ENCODE results near the gene EMILIN1. TPM values are rescaled to one million over a fixed set of nuclear protein-coding genes. Genes with fewer than 3 reads are reported as not detected.

The EMILIN1 gene
- total RNA-seq, 1 donor from 2014 or later = 1.6 TPM

- H3K4me3 ChIP-seq (ENCODE audit: low read depth, low read length) = no peak overlapping the region
- TF ChIP-seq CTCF (IDR thresholded peaks at IDR 0.05; ENCODE audit: insufficient read depth, low read length, severe bottlenecking) = no peak
- H3K27me3 ChIP-seq (ENCODE audit: control insufficient read depth, insufficient read depth, low read length) = no peaks in the 10 kb centered on the region
- H3K36me3 ChIP-seq (ENCODE audit: control insufficient read depth, insufficient read depth, low read length) = peaks cover 43% of the 10 kb centered on the region
- DNase-seq (ENCODE audit: low read depth) = no peak
- FAIRE-seq = no peak
These were observed 39.6 kb upstream of the EMILIN1 start for GRCh38 chr2:27038631-27039339.

GRCh38 chr2:27039426-27039825 is 39.0 kb upstream of the EMILIN1 start:
- DNase-seq (ENCODE audit: low read depth) (no peak), FAIRE-seq (no peak)
- no peak for TF ChIP-seq CTCF (IDR thresholded peaks at IDR 0.05; ENCODE audit: insufficient read depth, low read length, severe bottlenecking)
- no peaks in the 10 kb centered on the region for H3K27me3 ChIP-seq (ENCODE audit: control insufficient read depth, insufficient read depth, low read length)
- no peak overlapping the region for H3K4me3 ChIP-seq (ENCODE audit: low read depth, low read length)
- peaks cover 43% of the 10 kb centered on the region for H3K36me3 ChIP-seq (ENCODE audit: control insufficient read depth, insufficient read depth, low read length)

GRCh38 chr2:27039871-27040270 is 38.5 kb upstream of the EMILIN1 start:
- TF ChIP-seq CTCF (IDR thresholded peaks at IDR 0.05; ENCODE audit: insufficient read depth, low read length, severe bottlenecking) = no peak
- no peak for FAIRE-seq

GRCh38 chr2:27040282-27040681 is 38.1 kb upstream of the EMILIN1 start:
- Histone ChIP-seq H3K27me3 (ENCODE audit: control insufficient read depth, insufficient read depth, low read length) (no peaks in the 10 kb centered on the region), H3K4me3 (ENCODE audit: low read depth, low read length) (no peak overlapping the region), H3K36me3 (ENCODE audit: control insufficient read depth, insufficient read depth, low read length) (peaks cover 38% of the 10 kb centered on the region)
- no peak for TF ChIP-seq CTCF (IDR thresholded peaks at IDR 0.05; ENCODE audit: insufficient read depth, low read length, severe bottlenecking)
- DNase-seq (ENCODE audit: low read depth) (no peak), FAIRE-seq (no peak)

More at GRCh38 chr2:27039871-27040270, 38.5 kb upstream of the EMILIN1 start:
- Histone ChIP-seq H3K27me3 (ENCODE audit: control insufficient read depth, insufficient read depth, low read length) (no peaks in the 10 kb centered on the region), H3K36me3 (ENCODE audit: control insufficient read depth, insufficient read depth, low read length) (peaks cover 42% of the 10 kb centered on the region), H3K4me3 (ENCODE audit: low read depth, low read length) (no peak overlapping the region)
- no peak for DNase-seq (ENCODE audit: low read depth)

- FAIRE-seq = no peak
- H3K4me3 ChIP-seq (ENCODE audit: low read depth, low read length) = no peak overlapping the region
- peaks cover 28% of the 10 kb centered on the region for H3K36me3 ChIP-seq (ENCODE audit: control insufficient read depth, insufficient read depth, low read length)
- no peak for TF ChIP-seq CTCF (IDR thresholded peaks at IDR 0.05; ENCODE audit: insufficient read depth, low read length, severe bottlenecking)
- no peak for DNase-seq (ENCODE audit: low read depth)
- H3K27me3 ChIP-seq (ENCODE audit: control insufficient read depth, insufficient read depth, low read length) = no peaks in the 10 kb centered on the region
These were observed 36.7 kb upstream of the EMILIN1 start for GRCh38 chr2:27041752-27042151.

GRCh38 chr2:27042159-27042661 is 36.2 kb upstream of the EMILIN1 start:
- Histone ChIP-seq H3K27me3 (ENCODE audit: control insufficient read depth, insufficient read depth, low read length) (no peaks in the 10 kb centered on the region), H3K4me3 (ENCODE audit: low read depth, low read length) (no peak overlapping the region), H3K36me3 (ENCODE audit: control insufficient read depth, insufficient read depth, low read length) (peaks cover 24% of the 10 kb centered on the region)
- FAIRE-seq (no peak), DNase-seq (ENCODE audit: low read depth) (no peak)
- no peak for TF ChIP-seq CTCF (IDR thresholded peaks at IDR 0.05; ENCODE audit: insufficient read depth, low read length, severe bottlenecking)
